Thoracic aorta (tissue), 2 donors: ENCODE results near the gene SMTNL2. TPM values are rescaled to one million over a fixed set of nuclear protein-coding genes. Genes with fewer than 3 reads are reported as not detected.
"Not testable (repeated sequence)": the region's sequence is repeated elsewhere in the genome, so short reads cannot be mapped to it uniquely, and the experiment has no call there.

Experiments
- ATAC-seq: fragments of 150-250 bp; one replicate; pipeline ENCODE4 v1.8.0; 2017; ENCODE audit warnings: low read depth; ENCODE audit not compliant: insufficient number of reproducible peaks, low FRiP score
- DNase-seq: peaks from one replicate; pipeline ENCODE4 v3.0.0-alpha.2; 2020; ENCODE audit warnings: low spot score
- H3K27ac ChIP-seq, 2 donors: fragments of 200-600 bp; sonication (generic); 1 replicate in 1 of 2; 2 replicates in 1 of 2; pipeline ENCODE4 v1.5.1; 2016; ENCODE audit warnings: mild to moderate bottlenecking in 2 of 2, moderate library complexity in 2 of 2
- H3K27me3 ChIP-seq: fragments of 200-600 bp; sonication (generic); replicated peaks from 2 replicates; pipeline ENCODE4 v1.6.0; 2016; ENCODE audit warnings: mild to moderate bottlenecking; ENCODE audit not compliant: insufficient read depth
- H3K36me3 ChIP-seq: fragments of 200-600 bp; sonication (generic); one replicate; pipeline ENCODE4 v1.5.1; 2016
- H3K4me1 ChIP-seq, 2 donors: fragments of 200-600 bp; sonication (generic); 1 replicate in 1 of 2; 2 replicates in 1 of 2; pipeline versions ENCODE4 v1.5.1 to v1.6.0; 2016; ENCODE audit warnings: low read depth in 2 of 2, mild to moderate bottlenecking in 1 of 2; ENCODE audit not compliant: control insufficient read depth in 1 of 2
- H3K4me3 ChIP-seq: fragments of 200-600 bp; sonication (generic); 2 replicates; pipeline ENCODE4 v1.5.1; 2016; ENCODE audit warnings: mild to moderate bottlenecking
- H3K9me3 ChIP-seq: fragments of 200-600 bp; sonication (generic); 2 replicates; pipeline ENCODE4 v1.5.1; 2016
- CTCF ChIP-seq: fragments of 200-600 bp; sonication (generic); IDR thresholded peaks from one replicate; pipeline ENCODE4 v1.5.1; 2019; ENCODE audit warnings: antibody characterized with exemption
- total RNA-seq, 2 donors: library from RNA; depleted of rRNA; stranded (reverse); fragments of >200 nt; gene quantifications; one replicate each; pipeline versions ENCODE4 v1.1.0 to v1.2.3, GENCODE V29; 2016

SMTNL2 gene
- total RNA-seq, 2 donors from 2014 or later: 2.6 to 2.8 TPM

GRCh38 chr17:4652997-4653396 lies 68.7 kb downstream of the SMTNL2 start:
- DNase-seq (no peak), ATAC-seq (no peak)
- Histone ChIP-seq H3K9me3 (no peaks in the 10 kb centered on the region), H3K27ac (no peak overlapping the region), H3K36me3 (no peaks in the 10 kb centered on the region), H3K4me3 (no peak overlapping the region), H3K4me1 (no peaks in the 10 kb centered on the region), H3K27me3 (no peaks in the 10 kb centered on the region)
- TF ChIP-seq CTCF: no peak

- not testable (repeated sequence) for DNase-seq, H3K27me3 ChIP-seq, ATAC-seq, H3K4me1 ChIP-seq, H3K36me3 ChIP-seq, H3K4me3 ChIP-seq, H3K27ac ChIP-seq, H3K9me3 ChIP-seq
These were observed 71.6 kb downstream of the SMTNL2 start for GRCh38 chr17:4655933-4656332.

- H3K4me3 ChIP-seq: no peak overlapping the region
- H3K27me3 ChIP-seq: no peaks in the 10 kb centered on the region
- H3K27ac ChIP-seq: no peak overlapping the region
- no peak for DNase-seq
- H3K4me1 ChIP-seq: no peaks in the 10 kb centered on the region
- TF ChIP-seq CTCF: no peak
- H3K9me3 ChIP-seq: no peaks in the 10 kb centered on the region
- no peaks in the 10 kb centered on the region for H3K36me3 ChIP-seq
- ATAC-seq: no peak
These were observed 73.3 kb downstream of the SMTNL2 start for GRCh38 chr17:4657678-4658077.

Other genes starting within 250 kb of the SMTNL2 start
- gene UBE2G1, start 217.9 kb upstream of the SMTNL2 start, total RNA-seq: 10 to 100 TPM; 38.8 to 47.7 TPM
- 1 to 10 TPM in 1 of 2 donors, not detected in 1; 1.9 TPM for gene SPNS3, start 150.6 kb upstream of the SMTNL2 start, total RNA-seq
- gene SPNS2, start 85.6 kb upstream of the SMTNL2 start, total RNA-seq: 10 to 100 TPM in 1 of 2 donors, 1 to 10 TPM in 1; 9.1 to 23.9 TPM
- 10 to 100 TPM; 47.4 to 92.6 TPM for gene MYBBP1A, start 29.1 kb upstream of the SMTNL2 start, total RNA-seq
- not detected for gene GGT6, start 24.0 kb upstream of the SMTNL2 start, total RNA-seq
- not detected for gene ALOX15, start 57.1 kb downstream of the SMTNL2 start, total RNA-seq
- gene PELP1, start 119.6 kb downstream of the SMTNL2 start, total RNA-seq: 10 to 100 TPM; 21.1 to 71.2 TPM
- gene ARRB2, start 126.1 kb downstream of the SMTNL2 start, total RNA-seq: 10 to 100 TPM; 64.5 to 66.3 TPM
- 10 to 100 TPM; 18.8 to 21.9 TPM for gene MED11, start 146.9 kb downstream of the SMTNL2 start, total RNA-seq
- gene ZMYND15, start 155.3 kb downstream of the SMTNL2 start, total RNA-seq: 1 to 10 TPM; 2.5 to 5.8 TPM
- gene CXCL16, start 155.4 kb downstream of the SMTNL2 start, total RNA-seq: 10 to 100 TPM; 27.6 to 41.7 TPM
- gene TM4SF5, start 187.4 kb downstream of the SMTNL2 start, total RNA-seq: not detected
- 1 to 10 TPM; 5.9 to 8.3 TPM for gene VMO1, start 201.8 kb downstream of the SMTNL2 start, total RNA-seq
- gene GLTPD2, start 204.4 kb downstream of the SMTNL2 start, total RNA-seq: not detected
- gene PSMB6, start 211.6 kb downstream of the SMTNL2 start, total RNA-seq: 100 to 1,000 TPM in 1 of 2 donors, 10 to 100 TPM in 1; 70.0 to 160 TPM
- 10 to 100 TPM; 38.3 to 75.3 TPM for gene PLD2, start 222.6 kb downstream of the SMTNL2 start, total RNA-seq
- gene MINK1, start 248.8 kb downstream of the SMTNL2 start, total RNA-seq: 10 to 100 TPM; 44.0 to 45.0 TPM